Stimulated activated CD4-positive, alpha-beta T cell treated with anti-CD3 and anti-CD28 coated beads, Interleukin-4, amount 100 ng/mL, for 4 hours (primary cell): ENCODE measurements around the gene DUOXA1.
"Not testable (repeated sequence)": the region's sequence is repeated elsewhere in the genome, so short reads cannot be mapped to it uniquely, and the experiment has no call there.

Experiments used
- DNase-seq, 2 experiments: peaks; one replicate each; pipeline ENCODE4 v3.0.0-alpha.2; 2020

The DUOXA1 gene

GRCh38 chr15:45112143-45112590 is 17.5 kb downstream of the DUOXA1 start:
- DNase-seq, result no peak

DNA sequence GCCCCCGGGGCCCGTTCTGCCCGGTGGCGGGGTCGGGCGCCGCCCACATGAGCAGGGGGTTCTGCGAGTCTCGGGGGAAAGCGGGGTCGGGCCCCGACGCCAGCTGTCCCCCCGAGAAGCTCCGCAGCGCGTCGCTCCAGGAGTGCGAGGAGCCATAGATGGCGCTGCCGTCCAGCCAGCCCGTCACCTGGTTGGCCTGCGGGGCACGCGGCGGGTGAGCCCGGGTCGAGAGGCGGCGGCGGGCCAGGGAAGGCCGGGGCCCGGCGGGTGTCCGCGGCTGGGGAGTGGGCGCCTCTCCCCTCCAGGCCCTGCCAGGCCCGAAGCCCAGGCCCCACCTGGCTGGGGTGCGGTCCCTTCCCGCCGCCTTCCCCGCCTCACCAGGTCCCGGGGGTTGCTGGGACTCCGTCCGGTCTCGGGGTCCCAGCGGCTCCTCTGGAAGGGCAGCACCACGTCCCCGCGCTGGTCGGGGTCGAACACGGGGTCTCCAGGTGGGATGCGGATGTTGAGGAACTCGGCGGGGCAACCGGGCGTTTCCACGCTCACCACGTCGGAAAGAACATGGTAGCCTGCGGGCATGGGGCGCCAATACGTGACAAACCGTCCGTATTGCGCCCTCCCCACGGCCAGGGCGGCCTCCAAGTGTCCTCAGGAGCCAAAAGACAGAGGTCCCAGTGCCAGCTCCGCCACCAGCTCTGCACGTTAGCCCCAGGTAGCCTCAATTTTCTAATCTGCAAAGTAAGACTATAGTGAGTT is 18.1 kb downstream of the DUOXA1 start:
- DNase-seq, result no peak

GRCh38 chr15:45110256-45110820 is 19.3 kb downstream of the DUOXA1 start:
- DNase-seq, result no peak

DNA sequence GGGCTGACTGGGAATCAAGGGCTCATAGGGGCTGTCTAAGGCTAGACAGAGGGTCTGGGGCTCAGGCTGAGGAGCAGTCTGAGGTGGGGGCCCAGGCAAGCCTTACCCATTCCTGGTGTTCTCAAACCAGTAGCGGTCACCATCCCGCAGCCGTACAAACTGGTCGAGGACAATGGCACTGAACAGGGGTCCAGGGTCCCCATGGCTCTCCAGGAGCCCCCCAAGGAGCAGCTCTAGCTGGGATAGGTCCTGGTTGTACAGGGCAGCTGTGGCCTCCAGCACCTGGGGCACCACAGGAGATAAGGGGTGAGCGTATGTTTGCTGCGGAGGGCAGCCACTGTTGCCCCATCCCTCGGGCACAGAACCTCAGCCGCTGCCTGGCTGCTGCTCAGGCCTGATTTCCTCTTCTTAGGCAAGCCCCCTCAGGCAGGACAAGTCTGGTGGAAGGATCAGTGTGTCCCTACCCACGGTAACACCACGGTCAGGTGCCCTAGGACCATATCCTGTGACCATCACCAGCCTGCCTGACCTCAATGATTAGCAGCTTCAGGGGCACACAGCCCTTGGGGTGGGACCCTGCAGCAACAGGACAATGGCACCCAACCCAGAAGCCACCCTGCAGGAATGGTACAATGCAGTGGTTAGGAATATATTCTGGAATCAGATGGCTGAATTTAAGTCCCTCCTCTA is 21.6 kb downstream of the DUOXA1 start:
- no peak for DNase-seq

DNA sequence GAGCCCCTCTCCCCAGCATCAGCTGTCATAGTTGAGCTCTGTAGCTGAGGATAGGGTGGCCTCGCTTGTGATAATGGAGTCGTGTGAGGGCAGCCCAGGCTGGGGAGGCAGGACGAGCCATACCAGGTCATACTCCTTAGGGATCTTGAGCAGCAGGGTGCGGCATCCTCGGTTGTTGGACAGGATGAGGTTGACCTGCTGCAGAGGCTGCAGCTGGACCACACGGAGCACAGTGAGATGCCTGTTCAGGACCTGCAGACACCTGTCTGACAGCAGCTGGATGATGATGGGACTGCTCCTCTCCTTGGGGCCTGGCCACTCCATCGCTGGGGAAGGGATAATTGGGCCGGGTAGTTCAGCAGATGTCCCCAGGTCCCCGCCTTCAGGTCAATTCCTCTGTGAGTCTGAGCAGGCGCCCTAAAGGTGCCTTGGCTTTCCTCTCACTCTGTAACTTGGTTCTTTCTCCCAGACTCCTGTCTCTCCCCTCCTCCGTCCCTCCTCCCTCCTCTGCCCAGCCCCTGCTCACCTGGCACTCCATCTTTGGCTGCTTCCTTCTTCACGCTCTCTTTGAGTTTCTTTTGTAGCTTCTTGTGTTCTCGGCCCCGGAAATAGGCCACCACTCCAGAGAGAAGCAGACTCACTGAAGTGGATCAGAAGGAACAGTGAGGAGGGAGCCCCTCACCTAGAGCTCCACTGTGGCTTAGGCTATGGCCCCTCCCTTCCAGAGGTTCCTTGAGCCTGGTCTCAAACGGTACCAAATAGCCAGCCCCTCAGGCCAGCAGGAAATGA is 23.5 kb downstream of the DUOXA1 start:
- DNase-seq, result no peak

GRCh38 chr15:45105586-45105985 is 24.1 kb downstream of the DUOXA1 start:
- DNase-seq, result no peak

GRCh38 chr15:45104170-45104569 is 25.5 kb downstream of the DUOXA1 start:
- not testable (repeated sequence) for DNase-seq

GRCh38 chr15:45102226-45102625 is 27.5 kb downstream of the DUOXA1 start:
- no peak for DNase-seq

DNA sequence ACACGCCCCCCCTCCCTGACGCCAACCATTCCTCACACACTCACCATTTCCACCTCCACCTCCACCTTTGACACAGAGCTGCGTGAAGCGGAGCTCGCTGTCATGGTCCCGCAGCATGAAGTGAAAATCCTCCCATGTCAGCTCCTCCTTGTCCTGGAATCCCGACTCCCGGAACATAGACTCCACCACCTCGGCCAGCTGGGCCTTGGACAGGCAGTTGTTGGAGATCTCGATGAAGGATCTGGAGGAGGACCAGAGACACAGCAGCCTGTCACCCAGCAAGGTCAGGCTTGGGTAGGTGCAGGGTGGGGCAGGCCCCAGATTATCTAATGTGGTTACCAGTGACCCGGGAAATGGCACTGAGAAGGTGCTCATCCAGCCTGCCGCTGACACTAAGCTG is 27.9 kb downstream of the DUOXA1 start:
- no peak for DNase-seq

DNA sequence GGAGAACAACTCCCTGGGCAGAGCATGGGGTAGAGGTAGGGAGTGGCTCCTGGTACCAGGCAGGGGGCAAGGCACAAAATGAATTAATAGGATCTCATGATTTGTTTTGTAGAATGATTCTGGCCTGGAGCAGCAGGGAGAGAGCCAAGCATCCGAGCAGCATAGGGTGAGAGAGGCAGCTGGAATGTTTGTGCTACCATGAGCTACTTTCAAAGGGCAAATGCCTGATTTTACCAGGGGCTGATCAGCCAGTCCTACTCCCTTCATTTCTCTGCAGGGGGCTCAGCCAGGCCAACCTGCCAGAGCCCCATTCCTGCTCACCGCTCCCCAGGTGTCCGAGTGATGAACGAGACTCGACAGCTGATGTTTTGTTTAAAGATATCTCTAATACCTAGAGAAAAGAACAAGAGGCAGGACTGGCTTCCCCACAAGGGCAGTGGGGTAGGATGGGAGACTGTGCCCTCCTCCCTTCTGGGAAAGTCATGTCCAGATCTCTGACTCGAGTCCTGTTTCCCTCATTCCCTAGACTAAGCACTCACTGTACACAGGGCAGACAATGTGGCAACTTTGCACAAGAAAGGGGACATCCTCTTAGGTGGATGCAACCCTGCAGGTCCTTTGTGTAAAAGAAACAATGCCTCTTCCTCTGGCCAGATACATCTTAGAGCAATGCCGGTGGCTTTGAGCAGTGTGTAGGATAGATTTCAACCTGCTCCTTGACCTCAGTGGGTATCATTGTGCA is 28.6 kb downstream of the DUOXA1 start:
- no peak for DNase-seq

- no peak for DNase-seq
Measured at GRCh38 chr15:45099549-45100165, 30.0 kb downstream of the DUOXA1 start.

- no peak for DNase-seq
Measured at GRCh38 chr15:45097466-45097865, 32.2 kb downstream of the DUOXA1 start.

DNA sequence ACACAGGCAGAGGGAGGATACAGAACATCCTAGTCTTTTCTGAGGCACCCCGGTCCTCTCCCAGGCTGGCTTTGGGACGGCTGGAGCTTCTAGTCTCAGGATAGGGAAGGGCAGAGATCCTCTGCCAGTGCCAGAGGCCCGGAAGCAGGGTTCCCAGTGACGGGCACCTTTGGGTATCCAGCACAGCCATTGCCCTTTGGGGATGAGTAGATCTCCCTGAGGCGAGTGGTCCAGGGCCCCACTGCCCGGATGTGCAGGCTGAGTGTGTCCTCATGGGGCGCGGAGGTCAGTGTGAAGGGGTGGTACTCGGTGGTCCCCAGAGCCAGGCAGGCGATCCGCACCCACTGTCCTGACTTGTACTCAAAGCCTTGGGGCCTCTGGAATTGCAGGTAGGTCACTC is 34.0 kb downstream of the DUOXA1 start:
- DNase-seq, result no peak

- DNase-seq, result no peak
Measured at GRCh38 chr15:45094358-45094730, 35.3 kb downstream of the DUOXA1 start.

- DNase-seq, result no peak
Measured at GRCh38 chr15:45093622-45094357, 35.9 kb downstream of the DUOXA1 start.

- no peak for DNase-seq
Measured at GRCh38 chr15:45093013-45093412, 36.7 kb downstream of the DUOXA1 start.

GRCh38 chr15:45091576-45091975 is 38.1 kb downstream of the DUOXA1 start:
- DNase-seq, result no peak

DNA sequence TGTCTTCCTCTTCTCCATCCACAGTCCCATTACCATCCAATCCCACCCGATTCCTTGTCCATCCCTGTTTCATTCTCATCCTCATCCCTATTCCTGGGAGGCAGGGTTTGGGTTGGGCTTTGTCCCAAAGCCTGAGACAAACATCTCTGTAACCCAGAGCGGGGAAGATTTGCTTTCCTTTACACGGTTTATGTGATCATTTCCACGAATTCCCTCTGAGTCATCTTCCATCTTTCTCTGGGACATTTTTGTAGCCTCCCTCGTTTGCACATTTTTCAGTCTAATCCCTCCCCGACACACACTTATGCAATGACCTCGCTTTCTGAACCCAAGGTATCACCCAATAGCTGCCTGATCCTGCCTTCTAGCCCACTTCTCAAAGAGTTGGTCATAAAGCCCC is 38.5 kb downstream of the DUOXA1 start:
- DNase-seq, result no peak

GRCh38 chr15:45089712-45090373 is 39.8 kb downstream of the DUOXA1 start:
- DNase-seq, result no peak

DNA sequence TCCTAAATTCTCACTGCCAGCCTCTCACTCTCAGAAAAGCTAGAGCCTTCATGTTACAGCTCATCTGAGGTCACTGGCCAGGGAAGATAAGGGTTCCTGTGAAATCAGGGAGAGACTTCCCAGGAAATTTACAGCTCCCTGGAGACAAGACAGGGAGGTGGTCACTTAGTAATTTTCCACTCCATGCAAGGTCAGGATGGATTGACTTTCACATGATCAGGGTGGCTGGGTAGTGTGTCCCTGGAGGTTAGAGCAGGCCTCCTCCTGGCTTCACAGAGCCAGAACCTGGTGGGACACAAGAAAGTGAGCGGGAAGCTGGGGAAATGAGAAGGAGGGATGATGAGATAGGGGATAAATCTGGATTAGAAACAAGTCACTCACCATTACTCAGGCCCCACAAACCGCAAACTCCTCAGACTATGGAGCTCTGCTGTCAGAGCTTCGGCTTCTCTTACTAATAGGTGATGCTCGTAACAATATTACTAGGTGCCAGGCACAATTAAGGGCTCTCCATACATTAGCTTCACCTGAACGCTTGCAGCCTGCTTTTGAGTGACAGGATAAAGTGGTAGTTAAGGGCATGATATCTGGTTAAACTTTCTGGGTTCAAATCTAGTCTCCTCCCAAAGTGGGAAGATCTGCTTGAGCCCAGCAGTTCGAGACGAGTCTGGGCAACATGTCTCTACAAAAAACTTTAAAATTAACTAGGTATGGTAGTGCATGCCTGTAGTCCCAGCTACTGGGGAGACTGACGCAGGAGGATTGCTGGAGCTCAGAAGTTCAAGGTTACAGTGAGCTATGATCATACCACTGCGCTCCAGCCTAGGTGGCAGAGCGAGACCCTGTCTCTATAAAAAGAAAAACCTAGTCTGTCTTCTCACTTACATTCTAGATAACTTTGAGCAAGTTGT is 40.6 kb downstream of the DUOXA1 start:
- DNase-seq, result no peak
